Activated CD4-positive, alpha-beta T cell treated with anti-CD3 and anti-CD28 coated beads for 36 hours (primary cell): ENCODE results near the gene PTPRF. TPM values are rescaled to one million over a fixed set of nuclear protein-coding genes. Genes with fewer than 3 reads are reported as not detected.

Experiments
- ATAC-seq: fragments of 200-7000 bp; cut with Tn5 transposase; one replicate; pipeline ENCODE4 v1.10.0; 2021; ENCODE audit warnings: mild to moderate bottlenecking, moderate library complexity
- CTCF ChIA-PET: fragments of 350-600 bp; sonication (Branson Sonifier 250); formaldehyde crosslinking; loops from one replicate; lab custom pipeline; 2021; ENCODE audit warnings: antibody characterized with exemption; lab: Charles Lee
- POLR2A ChIA-PET: fragments of 350-600 bp; sonication (Branson Sonifier 250); formaldehyde crosslinking; loops from one replicate; lab custom pipeline; 2021; ENCODE audit warnings: antibody characterized with exemption, inconsistent platforms; lab: Charles Lee
- DNase-seq: peaks from one replicate; pipeline ENCODE4 v3.0.0-alpha.2; 2020
- H3K27ac Mint-ChIP-seq: one replicate; pipeline ENCODE4 v1.8.0; 2021; ENCODE audit warnings: mixed read lengths
- H3K27me3 Mint-ChIP-seq: one replicate; pipeline ENCODE4 v1.8.0; 2021; ENCODE audit warnings: mixed read lengths
- H3K36me3 Mint-ChIP-seq: one replicate; pipeline ENCODE4 v1.8.0; 2021; ENCODE audit warnings: low read depth, mixed read lengths
- H3K4me1 Mint-ChIP-seq: one replicate; pipeline ENCODE4 v1.8.0; 2021; ENCODE audit warnings: mixed read lengths
- H3K4me3 Mint-ChIP-seq: one replicate; pipeline ENCODE4 v1.8.0; 2021; ENCODE audit warnings: mild to moderate bottlenecking, moderate library complexity, mixed read lengths
- H3K9me3 Mint-ChIP-seq: one replicate; pipeline ENCODE4 v1.8.0; 2021; ENCODE audit warnings: low read depth, mixed read lengths
- intact Hi-C, 2 experiments: fragments of 100-400 bp; cut with DNase I in 1 of 2; cut with micrococcal nuclease in 1 of 2; formaldehyde crosslinking; loops; one replicate each; pipeline versions ENCODE4 v1.14.2 to v1.15.1; 2022 to 2024; cut with DNase I, micrococcal nuclease
- total RNA-seq, 2 experiments: library from RNA; stranded (reverse); gene quantifications; one replicate each; pipeline ENCODE4 v1.2.3, GENCODE V29; 2021

Gene PTPRF
- total RNA-seq, 2 experiments from 2014 or later: 5.1 to 6.8 TPM

- no peak overlapping the region for H3K27ac Mint-ChIP-seq
- no peaks in the 10 kb centered on the region for H3K9me3 Mint-ChIP-seq
- intact Hi-C loops: no loop called here
- CTCF ChIA-PET: no interaction called here
- no peak overlapping the region for H3K4me3 Mint-ChIP-seq
- no peaks in the 10 kb centered on the region for H3K36me3 Mint-ChIP-seq
- no peaks in the 10 kb centered on the region for H3K4me1 Mint-ChIP-seq
- ATAC-seq (no peak), DNase-seq (no peak)
- POLR2A ChIA-PET: interaction anchor here (0.6 kb wide), 1 partner anchor 51 kb away, joined by 3 read pairs; no protein-coding TSS in a partner anchor
- no peaks in the 10 kb centered on the region for H3K27me3 Mint-ChIP-seq
These were observed 83.5 kb downstream of the PTPRF start for GRCh38 chr1:43614211-43614610.

DNA sequence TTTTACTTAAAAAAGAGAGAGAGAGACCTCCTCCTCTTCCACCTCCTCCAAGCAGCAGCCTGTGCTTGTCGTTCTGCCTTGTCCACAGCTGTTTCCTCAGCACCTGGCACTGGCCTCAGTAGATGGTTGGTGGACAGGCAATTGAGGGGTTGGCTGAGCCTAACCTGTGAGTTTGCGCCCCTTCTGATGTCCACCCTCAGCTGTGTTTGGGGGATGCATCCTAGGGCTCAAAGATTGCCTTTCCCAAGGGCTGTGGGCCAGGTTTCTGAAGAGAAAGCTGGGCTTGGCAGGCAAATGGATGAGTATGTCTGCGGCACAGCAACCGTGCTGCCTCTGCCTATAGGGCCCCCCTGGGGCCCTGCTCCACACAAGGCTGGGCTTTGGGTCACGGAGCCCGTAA, 84.2 kb downstream of the PTPRF start:
- H3K36me3 Mint-ChIP-seq: no peaks in the 10 kb centered on the region
- POLR2A ChIA-PET: interaction anchor here (0.6 kb wide), 1 partner anchor 50 kb away, joined by 3 read pairs; no protein-coding TSS in a partner anchor
- H3K4me1 Mint-ChIP-seq: no peaks in the 10 kb centered on the region
- H3K9me3 Mint-ChIP-seq: no peaks in the 10 kb centered on the region
- H3K4me3 Mint-ChIP-seq: no peak overlapping the region
- ATAC-seq: no peak
- DNase-seq: no peak
- no peaks in the 10 kb centered on the region for H3K27me3 Mint-ChIP-seq
- intact Hi-C loops: no loop called here
- CTCF ChIA-PET: no interaction called here
- H3K27ac Mint-ChIP-seq: no peak overlapping the region

GRCh38 chr1:43616383-43616782, 85.7 kb downstream of the PTPRF start:
- intact Hi-C loops: no loop called here
- H3K27ac Mint-ChIP-seq: no peak overlapping the region
- H3K27me3 Mint-ChIP-seq: no peaks in the 10 kb centered on the region
- no peaks in the 10 kb centered on the region for H3K36me3 Mint-ChIP-seq
- no peak for ATAC-seq
- CTCF ChIA-PET: no interaction called here
- no peaks in the 10 kb centered on the region for H3K9me3 Mint-ChIP-seq
- no peaks in the 10 kb centered on the region for H3K4me1 Mint-ChIP-seq
- POLR2A ChIA-PET: no interaction called here
- no peak overlapping the region for H3K4me3 Mint-ChIP-seq
- no peak for DNase-seq

GRCh38 chr1:43617011-43617410, 86.3 kb downstream of the PTPRF start:
- no peaks in the 10 kb centered on the region for H3K36me3 Mint-ChIP-seq
- CTCF ChIA-PET: interaction anchor here (0.5 kb wide), 1 partner anchor 163 kb away, joined by 3 read pairs; the partner anchor contains the start of gene HYI

DNA sequence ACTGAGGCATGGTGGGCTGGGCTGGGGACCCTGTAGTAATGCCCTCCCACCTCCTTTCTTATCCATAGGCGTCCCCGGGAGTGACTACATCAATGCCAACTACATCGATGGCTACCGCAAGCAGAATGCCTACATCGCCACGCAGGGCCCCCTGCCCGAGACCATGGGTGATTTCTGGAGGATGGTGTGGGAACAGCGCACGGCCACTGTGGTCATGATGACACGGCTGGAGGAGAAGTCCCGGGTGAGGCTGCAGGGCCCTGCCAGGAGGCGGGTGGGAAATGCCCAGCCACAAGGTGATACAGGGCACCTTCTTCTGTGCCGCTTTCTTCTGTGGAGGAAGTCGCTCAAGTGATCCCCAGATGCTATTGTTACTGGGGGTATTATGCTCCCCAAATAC, 87.0 kb downstream of the PTPRF start:
- H3K9me3 Mint-ChIP-seq: no peaks in the 10 kb centered on the region
- POLR2A ChIA-PET: no interaction called here
- no peaks in the 10 kb centered on the region for H3K36me3 Mint-ChIP-seq
- DNase-seq (no peak), ATAC-seq (no peak)
- no peak overlapping the region for H3K27ac Mint-ChIP-seq
- no peaks in the 10 kb centered on the region for H3K27me3 Mint-ChIP-seq
- H3K4me1 Mint-ChIP-seq: no peaks in the 10 kb centered on the region
- H3K4me3 Mint-ChIP-seq: no peak overlapping the region
- intact Hi-C loops: no loop called here
- CTCF ChIA-PET: no interaction called here

More at GRCh38 chr1:43617011-43617410, 86.3 kb downstream of the PTPRF start:
- H3K27ac Mint-ChIP-seq: no peak overlapping the region
- no peaks in the 10 kb centered on the region for H3K27me3 Mint-ChIP-seq
- no peaks in the 10 kb centered on the region for H3K4me1 Mint-ChIP-seq
- no peak overlapping the region for H3K4me3 Mint-ChIP-seq
- no peaks in the 10 kb centered on the region for H3K9me3 Mint-ChIP-seq
- POLR2A ChIA-PET: no interaction called here
- no peak for ATAC-seq
- intact Hi-C loops: no loop called here
- DNase-seq: no peak

GRCh38 chr1:43618521-43619313, 88.0 kb downstream of the PTPRF start:
- H3K4me3 Mint-ChIP-seq: no peak overlapping the region
- no peak for ATAC-seq
- ChIA-PET POLR2A (no interaction called here), CTCF (no interaction called here)
- H3K27me3 Mint-ChIP-seq: no peaks in the 10 kb centered on the region
- DNase-seq: no peak
- no peaks in the 10 kb centered on the region for H3K36me3 Mint-ChIP-seq
- no peaks in the 10 kb centered on the region for H3K4me1 Mint-ChIP-seq
- no peaks in the 10 kb centered on the region for H3K9me3 Mint-ChIP-seq
- H3K27ac Mint-ChIP-seq: no peak overlapping the region
- intact Hi-C loops: no loop called here

GRCh38 chr1:43619314-43619790, 88.7 kb downstream of the PTPRF start:
- Mint-ChIP-seq H3K4me3 (no peak overlapping the region), H3K27me3 (no peaks in the 10 kb centered on the region), H3K9me3 (no peaks in the 10 kb centered on the region), H3K27ac (no peak overlapping the region), H3K4me1 (no peaks in the 10 kb centered on the region), H3K36me3 (no peaks in the 10 kb centered on the region)
- no peak for ATAC-seq
- ChIA-PET CTCF (no interaction called here), POLR2A (no interaction called here)
- DNase-seq: no peak
- intact Hi-C loops: no loop called here

GRCh38 chr1:43619996-43620920, 89.6 kb downstream of the PTPRF start:
- Mint-ChIP-seq H3K4me3 (no peak overlapping the region), H3K36me3 (no peaks in the 10 kb centered on the region), H3K9me3 (no peaks in the 10 kb centered on the region), H3K27me3 (no peaks in the 10 kb centered on the region), H3K4me1 (no peaks in the 10 kb centered on the region), H3K27ac (no peak overlapping the region)
- ChIA-PET POLR2A (no interaction called here), CTCF (no interaction called here)
- intact Hi-C loops: no loop called here
- DNase-seq: no peak
- no peak for ATAC-seq

DNA sequence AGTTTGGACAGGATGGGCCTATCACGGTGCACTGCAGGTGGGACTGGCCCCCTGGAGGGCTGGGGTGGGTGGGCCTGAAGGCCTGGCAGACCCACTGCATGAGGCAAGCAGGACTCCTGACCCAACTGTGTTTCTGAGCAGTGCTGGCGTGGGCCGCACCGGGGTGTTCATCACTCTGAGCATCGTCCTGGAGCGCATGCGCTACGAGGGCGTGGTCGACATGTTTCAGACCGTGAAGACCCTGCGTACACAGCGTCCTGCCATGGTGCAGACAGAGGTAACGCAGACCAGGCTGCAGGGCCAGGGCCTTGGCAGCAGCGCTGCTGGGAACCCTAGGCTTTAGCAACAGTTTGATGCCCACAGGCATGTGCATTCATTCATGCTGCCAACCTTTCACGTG, 90.3 kb downstream of the PTPRF start:
- DNase-seq: no peak
- H3K27ac Mint-ChIP-seq: no peak overlapping the region
- intact Hi-C loops: no loop called here
- no peaks in the 10 kb centered on the region for H3K9me3 Mint-ChIP-seq
- H3K27me3 Mint-ChIP-seq: no peaks in the 10 kb centered on the region
- no peaks in the 10 kb centered on the region for H3K4me1 Mint-ChIP-seq
- H3K4me3 Mint-ChIP-seq: no peak overlapping the region
- H3K36me3 Mint-ChIP-seq: no peaks in the 10 kb centered on the region
- ChIA-PET CTCF (no interaction called here), POLR2A (no interaction called here)
- ATAC-seq: no peak

DNA sequence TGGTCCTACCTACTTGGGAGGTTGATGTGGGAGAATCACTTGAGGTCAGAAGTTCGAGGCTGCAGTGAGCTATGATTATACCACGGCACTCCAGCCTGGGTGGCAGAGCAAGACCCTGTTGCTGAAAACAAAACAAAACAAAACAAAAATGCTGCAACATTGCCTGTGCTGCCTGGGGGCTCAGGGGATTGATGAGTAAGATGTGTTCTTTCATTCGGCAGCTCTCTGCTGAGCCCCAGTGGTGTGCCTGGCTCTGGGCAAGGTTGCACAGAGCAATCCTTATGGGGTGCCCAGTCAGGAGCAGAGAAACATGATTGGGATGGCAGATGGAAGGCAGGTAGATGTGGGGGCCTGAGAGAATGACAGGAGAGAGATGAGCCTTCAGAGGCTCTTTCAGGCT, 90.7 kb downstream of the PTPRF start:
- DNase-seq (no peak), ATAC-seq (no peak)
- H3K36me3 Mint-ChIP-seq: no peaks in the 10 kb centered on the region
- H3K4me3 Mint-ChIP-seq: no peak overlapping the region
- ChIA-PET POLR2A (no interaction called here), CTCF (no interaction called here)
- intact Hi-C loops: no loop called here
- H3K27ac Mint-ChIP-seq: no peak overlapping the region
- H3K27me3 Mint-ChIP-seq: no peaks in the 10 kb centered on the region
- no peaks in the 10 kb centered on the region for H3K4me1 Mint-ChIP-seq
- no peaks in the 10 kb centered on the region for H3K9me3 Mint-ChIP-seq

DNA sequence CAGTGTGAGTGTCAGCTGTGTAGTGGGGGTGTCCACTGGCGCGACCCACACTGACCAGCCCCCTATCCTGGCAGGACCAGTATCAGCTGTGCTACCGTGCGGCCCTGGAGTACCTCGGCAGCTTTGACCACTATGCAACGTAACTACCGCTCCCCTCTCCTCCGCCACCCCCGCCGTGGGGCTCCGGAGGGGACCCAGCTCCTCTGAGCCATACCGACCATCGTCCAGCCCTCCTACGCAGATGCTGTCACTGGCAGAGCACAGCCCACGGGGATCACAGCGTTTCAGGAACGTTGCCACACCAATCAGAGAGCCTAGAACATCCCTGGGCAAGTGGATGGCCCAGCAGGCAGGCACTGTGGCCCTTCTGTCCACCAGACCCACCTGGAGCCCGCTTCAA, 91.2 kb downstream of the PTPRF start:
- intact Hi-C loops: no loop called here
- Mint-ChIP-seq H3K27ac (no peak overlapping the region), H3K36me3 (no peaks in the 10 kb centered on the region), H3K4me1 (no peaks in the 10 kb centered on the region), H3K4me3 (no peak overlapping the region), H3K27me3 (no peaks in the 10 kb centered on the region), H3K9me3 (no peaks in the 10 kb centered on the region)
- ChIA-PET POLR2A (interaction anchor here (0.7 kb wide), 1 partner anchor 28 kb away, joined by 8 read pairs; no protein-coding TSS in a partner anchor), CTCF (no interaction called here)
- DNase-seq (no peak), ATAC-seq (no peak)
